CD4-positive, alpha-beta memory T cell (primary cell): ENCODE data around the gene ADAP1. TPM values are rescaled to one million over a fixed set of nuclear protein-coding genes. Genes with fewer than 3 reads are reported as not detected.

ENCODE experiments used
- CTCF ChIA-PET: fragments of 350-600 bp; sonication (Branson Sonifier 250); formaldehyde crosslinking; loops from one replicate; lab custom pipeline; 2021; ENCODE audit warnings: inconsistent platforms; ENCODE audit not compliant: partially characterized antibody; lab: Charles Lee
- POLR2A ChIA-PET: fragments of 350-600 bp; sonication (Branson Sonifier 250); formaldehyde crosslinking; loops from one replicate; lab custom pipeline; 2021; ENCODE audit not compliant: partially characterized antibody; lab: Charles Lee
- DNase-seq, 5 donors: peaks; one replicate each; pipeline versions ENCODE4 v3.0.0 to v3.0.0-alpha.2; 2020 to 2022; ENCODE audit warnings: mixed read lengths in 1 of 5
- H3K27ac ChIP-seq: one replicate; pipeline ENCODE4 v1.7.0; 2013; ENCODE audit warnings: low read depth, low read length
- H3K27me3 ChIP-seq: 2 replicates; pipeline ENCODE4 v1.7.0; 2013; ENCODE audit warnings: mild to moderate bottlenecking, low read length, moderate library complexity; ENCODE audit not compliant: insufficient read depth
- H3K36me3 ChIP-seq: 2 replicates; pipeline ENCODE4 v1.7.0; 2013; ENCODE audit warnings: mild to moderate bottlenecking, low read length, moderate library complexity; ENCODE audit not compliant: insufficient read depth
- H3K4me1 ChIP-seq: 2 replicates; pipeline ENCODE4 v1.7.0; 2013; ENCODE audit warnings: mild to moderate bottlenecking, low read length, moderate library complexity; ENCODE audit not compliant: insufficient read depth
- H3K4me3 ChIP-seq, 2 donors: one replicate each; pipeline ENCODE4 v1.7.0; 2013; ENCODE audit warnings: low read length in 2 of 2, mild to moderate bottlenecking in 1 of 2
- H3K9me3 ChIP-seq, 2 donors: one replicate each; pipeline ENCODE4 v1.7.0; 2013; ENCODE audit warnings: low read length in 2 of 2, control low read depth in 1 of 2; ENCODE audit not compliant: control insufficient read depth in 1 of 2
- H3K27ac Mint-ChIP-seq, 7 donors: one replicate each; pipeline ENCODE4 v1.8.0; 2020 to 2021; ENCODE audit warnings: mixed read lengths in 7 of 7, mild to moderate bottlenecking in 6 of 7, inconsistent platforms in 3 of 7, moderate library complexity in 3 of 7
- H3K27me3 Mint-ChIP-seq, 2 donors: one replicate each; pipeline ENCODE4 v1.8.0; 2020 to 2021; ENCODE audit warnings: mixed read lengths in 2 of 2
- H3K36me3 Mint-ChIP-seq, 2 donors: one replicate each; pipeline ENCODE4 v1.8.0; 2020 to 2021; ENCODE audit warnings: mixed read lengths in 2 of 2, inconsistent platforms in 1 of 2, mild to moderate bottlenecking in 1 of 2
- H3K4me1 Mint-ChIP-seq, 4 donors: one replicate each; pipeline ENCODE4 v1.8.0; 2020 to 2021; ENCODE audit warnings: mixed read lengths in 4 of 4, mild to moderate bottlenecking in 1 of 4
- H3K4me3 Mint-ChIP-seq, 8 donors: one replicate each; pipeline ENCODE4 v1.8.0; 2020 to 2021; ENCODE audit warnings: mixed read lengths in 8 of 8, mild to moderate bottlenecking in 7 of 8, moderate library complexity in 6 of 8, inconsistent platforms in 3 of 8
- H3K9me3 Mint-ChIP-seq, 8 donors: one replicate each; pipeline ENCODE4 v1.8.0; 2020 to 2021; ENCODE audit warnings: mixed read lengths in 8 of 8, mild to moderate bottlenecking in 5 of 8, inconsistent platforms in 3 of 8, moderate library complexity in 1 of 8
- intact Hi-C: fragments of 100-400 bp; cut with micrococcal nuclease; formaldehyde crosslinking; loops from one replicate; pipeline ENCODE4 v1.15.1; 2023
- polyA plus RNA-seq, 2 donors: library from polyadenylated mRNA; unstranded; fragments of 300-500 nt; fragmentation: Illumina TruSeq; gene quantifications; one replicate each; pipeline ENCODE4 v1.2.3, GENCODE V29; 2021
- total RNA-seq, 2 experiments: library from RNA; stranded (reverse); gene quantifications; one replicate each; pipeline ENCODE4 v1.2.3, GENCODE V29; 2021

Gene ADAP1
- total and polyA plus RNA-seq, 4 experiments from 2014 or later: 5.1 to 10.0 (median 8.8) TPM

DNA sequence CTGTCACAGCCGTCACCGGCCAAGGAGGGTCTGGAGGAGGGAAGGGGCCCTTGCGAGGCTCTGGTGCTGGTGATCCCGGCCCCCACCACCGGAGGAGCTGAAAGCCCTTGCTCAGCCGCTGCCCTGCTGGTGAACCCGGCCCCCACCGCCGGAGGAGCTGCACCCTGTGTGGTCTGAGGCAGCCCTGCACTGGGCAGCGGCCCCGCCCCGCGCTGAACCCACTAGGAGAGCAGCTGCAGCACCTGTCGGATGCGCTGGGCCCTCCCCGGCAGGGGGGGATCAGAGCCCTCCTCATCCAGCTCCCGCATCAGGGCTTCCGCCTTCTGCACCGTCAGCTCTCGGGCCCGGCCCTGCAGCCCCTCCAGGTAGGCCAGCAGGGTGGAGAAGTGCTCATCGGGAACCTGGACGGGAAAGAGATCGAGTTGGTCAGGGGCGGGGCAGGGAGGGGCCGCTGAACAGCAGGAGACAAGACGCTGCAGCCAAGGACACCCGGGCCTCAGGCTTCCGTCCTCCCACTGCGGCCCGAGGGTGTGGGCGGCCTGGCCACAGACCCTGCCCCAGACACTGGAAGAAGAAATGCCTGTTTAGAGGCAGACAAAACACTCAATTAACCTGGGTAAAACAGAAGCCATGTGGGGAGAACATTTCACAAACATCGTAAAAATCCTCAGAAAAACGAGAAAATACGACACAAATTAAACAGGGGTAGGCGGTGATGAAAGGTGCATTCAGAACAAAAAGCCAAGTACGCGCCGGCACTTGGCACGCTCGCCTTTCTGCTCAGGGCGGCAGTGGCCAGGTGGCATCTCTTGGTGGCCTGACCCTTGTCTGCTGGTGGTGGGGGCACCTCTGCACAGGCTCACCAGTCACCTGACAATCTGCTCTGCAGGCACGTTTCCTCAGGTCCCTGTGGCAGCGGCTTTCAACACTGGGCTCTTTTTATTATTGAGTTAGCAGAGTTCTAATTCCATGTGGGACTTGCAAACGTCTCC, 43.2 kb upstream of the ADAP1 start:
- H3K27me3 ChIP-seq: no peaks in the 10 kb centered on the region
- H3K27ac ChIP-seq: no peak overlapping the region
- Mint-ChIP-seq H3K4me3 (no peak overlapping the region), H3K9me3 (peaks cover 0 to 2% (median 0%) of the 10 kb centered on the region in 8 donors), H3K4me1 (peaks cover 0 to 6% (median 3%) of the 10 kb centered on the region in 4 donors), H3K27ac (peak overlapping the region in 1 of 7 donors; percentile 37), H3K27me3 (no peaks in the 10 kb centered on the region), H3K36me3 (peaks cover 3 to 8% of the 10 kb centered on the region in 2 donors)
- H3K36me3 ChIP-seq: no peaks in the 10 kb centered on the region
- peaks cover 4% of the 10 kb centered on the region for H3K4me1 ChIP-seq
- POLR2A ChIA-PET: interaction anchor here (0.8 kb wide), 1 partner anchor 68 kb away, joined by 3 read pairs; no protein-coding TSS in a partner anchor
- intact Hi-C loops: no loop called here
- H3K9me3 ChIP-seq: no peaks in the 10 kb centered on the region
- no peak overlapping the region for H3K4me3 ChIP-seq
- no peak for DNase-seq
- CTCF ChIA-PET: interaction anchor here (0.9 to 10.0 kb wide), 2 partner anchors 47 to 66 kb away, joined by 3 to 359 read pairs; partner anchors contain the start of gene GPR146

DNA sequence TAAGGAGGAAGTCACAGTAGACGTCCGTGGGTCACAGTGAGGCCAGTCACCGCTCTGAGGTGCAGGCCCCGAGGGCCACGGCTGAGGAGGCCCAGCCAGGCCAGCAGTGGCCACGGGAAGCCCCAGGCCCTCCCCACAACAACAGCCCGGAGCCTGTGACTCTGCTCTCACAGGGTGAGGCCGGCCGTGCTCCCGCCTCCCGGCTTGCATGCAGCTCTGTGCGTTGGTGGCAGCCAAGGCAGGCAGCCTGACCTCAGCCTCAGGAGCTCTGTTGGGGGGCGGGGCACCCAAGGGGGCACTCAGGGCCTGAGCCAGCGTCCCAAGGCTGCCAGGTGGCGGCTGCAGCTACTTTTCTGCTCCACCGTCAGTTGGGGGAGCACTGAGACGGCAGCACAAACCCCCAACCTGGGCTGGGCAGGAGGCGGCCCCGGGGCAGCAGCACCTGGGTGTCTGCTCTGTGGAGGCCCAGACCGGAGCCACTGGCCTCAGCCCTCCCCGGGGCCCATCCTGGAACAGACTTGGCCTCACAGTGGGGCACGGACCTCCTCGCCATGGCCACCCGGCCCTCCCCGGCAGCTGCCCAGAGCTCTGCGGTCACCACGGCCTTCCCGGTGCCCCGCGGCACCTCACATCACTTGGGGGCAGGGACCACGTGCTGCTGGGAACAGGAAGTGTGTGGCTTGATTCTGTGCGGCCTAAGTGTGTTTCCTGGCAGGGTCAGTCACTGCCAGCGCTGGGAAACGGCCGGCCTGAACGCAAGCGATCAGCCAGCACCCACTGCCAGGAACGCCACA, 41.8 kb upstream of the ADAP1 start:
- Mint-ChIP-seq H3K9me3 (peaks cover 0 to 2% (median 0%) of the 10 kb centered on the region in 8 donors), H3K27me3 (no peaks in the 10 kb centered on the region), H3K4me3 (no peak overlapping the region), H3K27ac (no peak overlapping the region), H3K4me1 (peaks cover 0 to 6% (median 3%) of the 10 kb centered on the region in 4 donors), H3K36me3 (peaks cover 3 to 8% of the 10 kb centered on the region in 2 donors)
- no peak overlapping the region for H3K4me3 ChIP-seq
- no peak overlapping the region for H3K27ac ChIP-seq
- DNase-seq: no peak
- intact Hi-C loops: no loop called here
- H3K27me3 ChIP-seq: no peaks in the 10 kb centered on the region
- H3K9me3 ChIP-seq: no peaks in the 10 kb centered on the region
- H3K4me1 ChIP-seq: peaks cover 4% of the 10 kb centered on the region
- ChIA-PET POLR2A (interaction anchor here (4.3 kb wide), 1 partner anchor 69 kb away, joined by 44 read pairs; no protein-coding TSS in a partner anchor), CTCF (interaction anchor here (4.8 to 10.0 kb wide), 2 partner anchors 49 to 67 kb away, joined by 65 to 359 read pairs; partner anchors contain the start of gene GPR146)
- H3K36me3 ChIP-seq: no peaks in the 10 kb centered on the region

GRCh38 chr7:995571-995970, 41.1 kb upstream of the ADAP1 start:
- Mint-ChIP-seq H3K4me3 (no peak overlapping the region), H3K27me3 (no peaks in the 10 kb centered on the region)

DNA sequence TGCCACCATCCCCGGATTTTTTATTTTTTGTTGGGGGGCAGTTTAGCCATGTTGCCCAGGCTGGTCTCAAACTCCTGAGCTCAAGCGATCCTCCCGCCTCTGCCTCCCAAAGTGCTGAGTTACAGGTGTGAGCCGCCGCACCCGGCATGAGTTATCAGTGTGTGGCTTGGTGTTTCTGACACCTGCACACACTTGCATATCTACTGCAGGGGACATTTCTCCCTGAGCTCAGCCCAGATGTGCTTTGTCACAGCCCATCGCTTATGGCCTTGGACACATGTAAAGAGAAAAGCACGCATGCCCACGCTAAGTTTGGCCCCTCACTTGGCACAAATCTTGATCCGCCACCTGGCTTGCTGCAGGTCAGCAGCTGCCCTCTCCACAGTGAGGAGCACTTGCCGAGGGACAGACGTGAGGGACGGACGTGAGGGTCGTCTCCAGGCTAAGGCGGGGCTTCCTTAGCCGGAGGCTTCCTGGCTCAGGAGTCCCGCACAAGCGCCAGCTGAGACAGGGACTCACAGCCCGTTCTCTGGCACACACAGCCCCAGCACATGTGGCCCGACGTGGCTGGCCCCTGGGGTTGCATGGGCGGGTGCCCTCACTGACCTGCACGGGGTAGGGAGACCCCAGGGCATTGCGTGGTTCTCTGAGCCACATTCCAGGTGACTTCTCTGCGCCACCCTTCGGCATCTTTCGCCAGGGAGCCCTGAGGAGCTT, 40.3 kb upstream of the ADAP1 start:
- Mint-ChIP-seq H3K36me3 (peaks cover 2 to 3% of the 10 kb centered on the region in 2 donors), H3K4me3 (no peak overlapping the region), H3K27me3 (no peaks in the 10 kb centered on the region), H3K27ac (no peak overlapping the region), H3K4me1 (peaks cover 0 to 6% (median 3%) of the 10 kb centered on the region in 4 donors), H3K9me3 (peaks cover 0 to 2% (median 0%) of the 10 kb centered on the region in 8 donors)
- Histone ChIP-seq H3K27me3 (no peaks in the 10 kb centered on the region), H3K36me3 (no peaks in the 10 kb centered on the region), H3K4me3 (no peak overlapping the region), H3K4me1 (peaks cover 4% of the 10 kb centered on the region), H3K27ac (no peak overlapping the region), H3K9me3 (no peaks in the 10 kb centered on the region)
- ChIA-PET CTCF (interaction anchor here (1.1 to 10.0 kb wide), 9 partner anchors 9 to 181 kb away, joined by 3 to 359 read pairs (median 23); partner anchors contain the start of genes COX19 and GPR146), POLR2A (interaction anchor here (0.9 to 4.3 kb wide), 2 partner anchors 20 to 71 kb away, joined by 3 to 44 read pairs; partner anchors contain the start of gene COX19)
- no peak for DNase-seq
- intact Hi-C loops: no loop called here

More at GRCh38 chr7:995571-995970, 41.1 kb upstream of the ADAP1 start:
- H3K36me3 Mint-ChIP-seq: peaks cover 3 to 5% of the 10 kb centered on the region in 2 donors
- no peak for DNase-seq
- H3K27ac ChIP-seq: no peak overlapping the region
- no peaks in the 10 kb centered on the region for H3K9me3 ChIP-seq
- H3K9me3 Mint-ChIP-seq: peaks cover 0 to 2% (median 0%) of the 10 kb centered on the region in 8 donors
- ChIA-PET CTCF (interaction anchor here (0.7 to 10.0 kb wide), 6 partner anchors 12 to 180 kb away, joined by 3 to 359 read pairs (median 29); partner anchors contain the start of genes GPER1 and GPR146), POLR2A (interaction anchor here (4.3 kb wide), 1 partner anchor 70 kb away, joined by 44 read pairs; no protein-coding TSS in a partner anchor)
- H3K4me3 ChIP-seq: no peak overlapping the region
- no peak overlapping the region for H3K27ac Mint-ChIP-seq
- H3K4me1 Mint-ChIP-seq: peaks cover 0 to 6% (median 3%) of the 10 kb centered on the region in 4 donors
- intact Hi-C loops: no loop called here
- peaks cover 4% of the 10 kb centered on the region for H3K4me1 ChIP-seq
- H3K36me3 ChIP-seq: no peaks in the 10 kb centered on the region
- H3K27me3 ChIP-seq: no peaks in the 10 kb centered on the region

DNA sequence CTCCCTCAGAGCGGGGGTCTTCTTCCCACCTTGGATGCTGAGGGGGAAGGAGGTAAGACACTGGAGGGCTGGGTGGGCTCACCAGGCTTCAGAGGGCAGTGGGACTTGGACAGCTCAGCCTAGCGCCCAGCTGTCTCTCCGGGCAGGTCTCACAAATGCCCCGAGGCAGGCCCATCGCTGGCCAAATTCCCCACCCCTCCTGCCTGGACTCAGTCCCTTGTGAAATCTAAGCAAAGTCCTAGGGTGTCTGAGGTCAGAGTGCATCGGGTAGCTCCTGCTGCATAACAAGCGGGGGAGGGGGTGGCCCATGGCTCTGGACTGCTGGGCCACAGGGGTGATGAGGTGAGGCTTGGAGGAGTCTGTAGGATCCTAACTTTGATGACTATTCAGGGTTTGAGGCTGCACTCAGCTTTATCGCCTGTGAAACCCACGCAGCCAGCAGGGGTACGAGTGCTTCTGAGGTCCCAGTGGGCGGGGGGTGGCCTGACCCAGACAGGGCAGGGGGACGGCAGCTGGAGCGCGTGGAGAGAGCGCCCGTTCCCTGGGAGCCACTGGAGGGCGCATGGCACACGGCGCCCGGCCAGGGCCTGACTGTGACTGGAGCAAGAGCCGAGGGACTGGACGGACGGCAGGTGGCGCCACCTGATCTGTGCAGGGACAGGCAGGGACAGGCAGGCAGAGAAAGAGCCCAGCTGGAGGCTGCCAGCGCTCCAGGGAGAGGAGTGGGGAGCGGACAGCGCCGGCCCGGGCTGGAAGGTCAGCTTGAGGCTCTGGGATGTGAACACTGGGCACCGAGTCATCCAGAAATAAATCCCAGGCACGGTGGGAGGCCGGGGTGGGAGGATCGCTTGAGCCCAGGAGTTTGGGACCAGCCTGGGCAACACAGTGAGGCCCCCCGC, 38.5 kb upstream of the ADAP1 start:
- CTCF ChIA-PET: interaction anchor here (0.6 to 10.0 kb wide), 32 partner anchors 11 to 183 kb away, joined by 3 to 359 read pairs (median 5); partner anchors contain the start of genes COX19 and GPR146
- Mint-ChIP-seq H3K36me3 (peaks cover 0 to 1% of the 10 kb centered on the region in 2 donors), H3K27me3 (no peaks in the 10 kb centered on the region), H3K4me3 (no peak overlapping the region), H3K27ac (peak overlapping the region in 2 of 7 donors; percentile 51 to 89), H3K4me1 (peaks cover 0 to 6% (median 3%) of the 10 kb centered on the region in 4 donors), H3K9me3 (peaks cover 0 to 2% (median 0%) of the 10 kb centered on the region in 8 donors)
- Histone ChIP-seq H3K36me3 (no peaks in the 10 kb centered on the region), H3K4me3 (no peak overlapping the region), H3K4me1 (peaks cover 4% of the 10 kb centered on the region), H3K9me3 (no peaks in the 10 kb centered on the region), H3K27ac (no peak overlapping the region), H3K27me3 (no peaks in the 10 kb centered on the region)
- POLR2A ChIA-PET: interaction anchor here (1.1 to 4.3 kb wide), 8 partner anchors 12 to 73 kb away, joined by 3 to 44 read pairs (median 4); partner anchors contain the start of gene COX19
- intact Hi-C loops: loop anchor here (1.0 to 2.0 kb wide), 3 partner anchors 36 to 184 kb away; no protein-coding TSS in a partner anchor
- peak; percentile 88 to 92 (median 89) for DNase-seq
